Astrocyte of the hippocampus (primary cell): ENCODE results near the gene FOXQ1.

Source experiments
- DNase-seq: peaks from one replicate; pipeline ENCODE4 v3.0.0; 2011; ENCODE audit warnings: low read depth, low spot score

FOXQ1 gene

GRCh38 chr6:1311400-1312202, at the start of gene FOXQ1:
Gene FOXQ1, plus strand, starts transcription at chr6:1312098. Its CDS starts 607 bp downstream, at chr6:1312705.
- peak; percentile 46 for DNase-seq

DNA sequence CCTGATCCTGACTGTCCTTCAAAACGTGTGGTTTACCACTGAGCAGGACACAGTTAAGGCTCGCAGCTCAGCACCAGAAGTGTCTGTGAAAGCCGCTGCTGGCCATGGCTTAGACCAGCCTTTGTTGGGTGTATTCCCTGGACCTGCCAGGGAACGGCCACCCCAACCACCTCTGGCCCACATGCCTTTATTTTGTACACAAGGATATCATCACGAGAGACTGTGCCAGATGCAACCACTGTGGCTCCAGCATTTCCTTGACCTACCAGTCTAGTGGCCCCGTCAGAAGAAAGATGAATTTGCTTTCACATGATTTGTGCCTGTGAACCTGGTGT, 49.2 kb upstream of the FOXQ1 start:
- no peak for DNase-seq

- DNase-seq = peak; percentile 18
Observed at GRCh38 chr6:1263039-1263849, 48.7 kb upstream of the FOXQ1 start.

DNA sequence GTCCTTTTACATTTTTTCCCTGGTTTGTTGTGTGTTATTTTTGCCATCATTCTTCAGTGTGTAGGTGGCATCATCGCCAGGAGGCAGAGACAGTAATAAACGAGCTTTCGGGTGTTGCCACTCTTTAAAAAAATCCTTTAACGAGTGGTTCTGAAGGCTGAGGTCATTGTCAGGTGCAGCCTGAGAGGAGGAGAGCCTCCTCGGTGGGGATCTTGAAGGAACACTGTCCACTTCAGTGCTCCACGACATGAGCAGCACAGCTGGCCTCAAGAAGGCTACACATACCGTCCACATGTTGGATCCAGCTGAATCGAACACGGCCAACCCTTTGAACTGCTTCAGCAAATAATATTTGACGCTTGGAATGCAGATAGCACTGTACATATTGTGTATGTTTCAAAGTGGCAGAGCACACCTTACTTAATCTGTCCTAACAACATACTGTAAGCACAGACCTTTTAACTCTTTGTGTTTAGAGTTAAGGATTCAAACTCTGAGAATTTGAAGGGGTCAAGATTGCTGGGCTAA, 48.0 kb upstream of the FOXQ1 start:
- no peak for DNase-seq

DNA sequence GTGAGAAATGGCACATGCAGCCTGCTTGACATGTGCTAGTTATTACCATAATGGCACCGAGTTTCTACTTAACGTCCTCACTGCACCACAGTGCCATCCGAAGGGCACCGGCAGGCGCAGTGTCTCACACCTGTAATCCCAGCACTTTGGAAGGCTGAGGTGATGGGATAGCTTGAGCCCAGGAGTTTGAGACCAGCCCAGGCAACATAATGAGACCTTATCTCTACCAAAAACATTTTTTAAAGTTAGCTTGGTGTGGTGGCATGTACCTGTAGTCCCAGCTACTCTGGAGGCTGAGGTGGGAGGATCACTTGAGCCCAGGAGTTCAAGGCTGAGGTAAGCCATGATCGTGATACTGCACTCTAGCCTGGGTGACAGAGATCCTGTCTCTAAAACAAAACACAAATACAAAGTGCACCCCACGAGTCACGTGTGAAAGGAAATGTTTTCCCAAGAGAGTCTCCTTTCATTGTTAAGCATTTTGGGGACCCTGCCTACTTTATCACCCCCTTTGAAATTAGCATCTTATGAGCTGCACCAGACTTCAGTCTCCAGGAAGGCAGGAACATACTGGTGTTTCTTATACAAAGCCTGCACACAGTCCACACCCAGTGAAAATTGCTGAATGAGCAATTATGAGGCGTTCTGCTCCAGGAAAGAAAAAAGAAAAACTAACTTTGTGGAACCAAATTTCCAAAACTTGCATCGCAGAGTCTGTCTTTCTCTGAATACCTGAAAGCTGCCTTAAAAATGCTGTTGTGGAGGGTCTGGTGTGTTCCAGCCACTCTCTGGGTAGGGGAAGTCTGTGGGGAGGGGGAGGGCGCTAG, 47.1 kb upstream of the FOXQ1 start:
- DNase-seq = no peak

DNA sequence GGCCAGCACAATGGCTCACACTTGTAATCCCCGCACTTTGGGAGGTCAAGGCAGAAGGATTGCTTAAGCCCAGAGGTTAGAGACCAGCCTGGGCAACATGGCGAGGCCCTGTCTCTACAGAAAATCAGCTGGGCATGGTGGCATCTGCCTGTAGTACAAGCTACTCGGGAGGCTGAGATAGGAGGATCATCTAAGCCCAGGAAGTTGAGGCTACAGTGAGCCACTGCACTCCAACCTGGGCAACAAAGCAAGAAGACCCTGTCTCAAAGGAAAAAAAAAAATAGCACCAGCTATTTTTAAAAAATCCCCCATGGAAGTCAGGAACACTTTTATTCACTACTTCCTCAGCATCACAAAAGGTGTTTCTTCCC, 45.2 kb upstream of the FOXQ1 start:
- DNase-seq = no peak

DNA sequence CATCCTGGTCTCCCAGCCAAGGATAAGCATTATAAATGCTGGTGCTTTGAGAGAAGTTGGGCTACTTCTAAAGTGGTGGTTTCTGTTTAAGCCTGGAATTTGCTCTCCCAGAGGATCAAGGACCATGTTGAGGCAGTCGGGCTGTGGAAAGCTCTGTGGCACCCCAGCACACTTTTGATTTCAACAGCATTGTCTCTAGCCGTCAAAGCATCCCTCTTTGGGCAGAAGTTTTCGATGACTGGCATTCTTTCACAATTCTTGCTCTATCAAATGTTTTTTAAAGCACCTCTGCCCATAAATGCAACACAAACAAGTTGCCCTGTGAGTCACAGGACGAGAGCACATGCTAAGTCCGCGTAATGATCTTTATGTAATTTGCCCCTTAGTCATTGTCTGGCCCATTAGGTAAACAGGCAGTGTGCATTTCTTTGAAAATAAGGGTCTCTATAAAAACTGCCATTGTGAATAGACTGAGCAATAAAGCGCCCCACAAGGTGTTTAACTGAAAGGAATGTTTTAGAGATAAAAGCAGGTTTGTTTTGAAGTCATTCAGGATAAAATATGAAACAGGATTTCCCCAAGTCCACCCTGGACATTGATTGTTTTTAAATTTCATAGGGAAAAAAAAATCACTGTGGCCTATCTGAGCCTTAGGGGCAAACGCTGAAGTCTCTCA, 44.7 kb upstream of the FOXQ1 start:
- peak; percentile 39 for DNase-seq

DNA sequence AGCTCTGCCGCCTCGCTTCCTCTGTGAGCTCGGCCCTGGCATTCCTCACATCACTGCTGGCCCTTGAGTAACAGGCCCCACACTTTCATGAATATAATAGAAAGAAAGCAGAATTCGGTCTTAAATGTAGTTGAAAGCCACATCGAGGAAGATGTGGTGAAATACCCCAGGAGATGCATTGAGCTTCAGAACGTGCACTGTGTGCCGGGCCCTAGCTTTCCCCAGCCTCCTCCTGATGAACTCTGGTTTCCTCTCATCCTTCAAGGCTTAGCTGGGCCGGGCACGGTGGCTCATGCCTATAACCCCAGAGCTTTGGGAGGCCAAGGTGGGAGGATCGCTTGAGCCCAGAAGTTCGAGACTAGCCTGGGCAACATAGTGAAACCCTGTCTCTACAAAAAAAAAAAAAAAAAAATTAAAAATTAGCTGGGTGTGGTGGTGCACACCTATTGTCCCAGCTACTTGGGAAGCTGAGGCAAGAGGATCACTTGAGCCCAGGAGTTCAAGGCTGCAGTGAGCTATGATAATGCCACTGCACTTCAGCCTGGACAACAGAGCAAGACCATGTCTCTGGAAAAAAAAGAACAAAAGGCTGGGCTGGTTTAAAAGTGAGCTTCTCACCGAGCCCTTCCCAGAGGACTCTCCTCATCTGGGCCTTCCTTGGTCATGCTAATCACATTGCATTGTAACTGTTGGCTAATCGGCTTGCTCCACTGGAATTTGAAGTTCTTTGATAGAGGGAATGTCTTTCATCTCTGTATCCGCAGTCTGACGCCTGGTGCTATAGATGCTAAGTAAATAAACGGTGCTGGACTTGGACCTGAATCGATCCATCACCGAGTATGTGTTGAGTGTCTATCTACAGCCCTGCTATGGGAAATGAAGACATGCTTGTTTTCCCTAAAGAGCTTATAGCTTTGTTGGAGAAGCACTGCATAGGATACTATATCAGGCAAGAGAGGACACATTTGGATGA, 43.8 kb upstream of the FOXQ1 start:
- no peak for DNase-seq

DNA sequence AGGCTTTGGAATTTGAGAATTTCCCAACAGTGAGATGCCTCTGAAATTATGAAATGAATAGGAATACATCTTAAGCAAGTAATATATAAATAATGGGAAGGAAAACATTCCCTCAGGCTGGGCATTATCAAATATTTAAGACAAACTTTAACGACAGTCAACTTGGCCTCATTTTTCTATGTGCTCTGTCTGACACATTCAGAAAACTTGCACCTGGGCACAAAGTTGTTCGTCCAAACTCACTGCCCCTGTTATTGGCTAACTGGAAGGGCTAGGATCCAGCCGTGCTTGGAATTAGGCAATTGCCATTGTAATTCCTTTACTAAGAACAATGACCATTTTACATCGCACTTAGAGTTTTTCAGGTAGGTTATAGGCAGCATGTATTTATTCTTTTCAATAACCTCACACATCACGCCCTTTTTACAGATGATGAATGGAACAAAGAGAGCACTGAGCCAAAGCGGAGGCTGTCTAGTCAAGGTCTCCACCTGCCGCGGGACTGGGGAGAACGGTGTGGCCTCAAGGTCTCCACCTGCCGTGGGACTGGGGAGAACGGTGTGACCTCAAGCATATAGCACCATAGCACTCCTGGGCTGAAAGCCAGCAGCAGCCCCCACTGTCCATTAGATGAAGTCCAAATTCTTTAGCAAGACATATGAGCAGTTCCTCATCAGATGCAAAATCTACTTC, 40.7 kb upstream of the FOXQ1 start:
- DNase-seq = no peak

GRCh38 chr6:1278061-1278720, 33.7 kb upstream of the FOXQ1 start:
- no peak for DNase-seq

DNA sequence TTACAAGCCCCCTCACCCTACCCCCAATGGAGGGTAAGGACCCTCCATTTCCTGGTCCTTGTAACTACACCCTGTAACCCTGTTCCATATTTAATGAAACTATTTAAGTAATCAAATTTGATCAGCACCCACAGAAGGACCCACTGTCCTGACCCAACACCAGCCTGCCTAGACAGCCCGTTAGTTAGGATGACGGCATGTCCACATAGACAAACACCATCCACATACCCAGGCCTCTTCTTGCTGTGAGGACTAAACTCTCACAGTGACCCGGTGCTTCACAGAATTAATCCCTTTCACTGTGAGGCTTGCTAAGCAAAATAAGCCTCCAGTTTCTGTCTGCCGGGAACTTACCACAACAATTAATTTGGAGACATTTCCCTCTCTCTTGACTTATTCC, 32.8 kb upstream of the FOXQ1 start:
- no peak for DNase-seq

DNA sequence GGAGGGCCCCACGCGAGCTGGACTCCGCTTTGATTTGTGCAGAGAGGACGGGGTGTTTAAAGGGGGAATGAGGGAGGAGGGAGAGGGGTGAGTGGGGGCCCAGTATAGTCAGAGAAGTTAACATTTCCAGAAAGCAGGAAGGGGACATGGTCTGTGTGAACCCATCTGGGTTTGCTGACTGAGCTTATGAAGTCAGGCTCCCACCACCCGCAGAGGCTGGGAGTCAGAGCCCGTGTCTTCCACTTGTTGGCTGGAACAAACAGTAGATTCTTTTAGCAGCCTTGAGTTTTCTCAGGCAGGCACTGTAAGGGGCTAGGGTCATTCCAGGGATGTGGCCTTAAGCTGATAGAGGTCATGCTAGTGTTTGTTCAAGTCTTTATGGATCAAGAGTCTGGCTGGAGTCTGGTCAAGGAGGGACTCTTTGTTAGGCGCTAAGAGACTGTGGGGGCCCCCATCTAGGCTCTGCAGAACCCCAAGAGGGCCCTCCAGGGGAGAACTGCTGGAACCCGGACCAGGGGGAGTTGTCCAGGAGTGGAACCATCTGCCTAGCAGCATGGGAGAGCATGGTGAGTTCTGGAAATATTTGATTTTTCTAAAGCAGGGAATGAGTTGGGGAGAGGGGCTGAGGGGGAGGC, 31.1 kb upstream of the FOXQ1 start:
- DNase-seq = no peak

DNA sequence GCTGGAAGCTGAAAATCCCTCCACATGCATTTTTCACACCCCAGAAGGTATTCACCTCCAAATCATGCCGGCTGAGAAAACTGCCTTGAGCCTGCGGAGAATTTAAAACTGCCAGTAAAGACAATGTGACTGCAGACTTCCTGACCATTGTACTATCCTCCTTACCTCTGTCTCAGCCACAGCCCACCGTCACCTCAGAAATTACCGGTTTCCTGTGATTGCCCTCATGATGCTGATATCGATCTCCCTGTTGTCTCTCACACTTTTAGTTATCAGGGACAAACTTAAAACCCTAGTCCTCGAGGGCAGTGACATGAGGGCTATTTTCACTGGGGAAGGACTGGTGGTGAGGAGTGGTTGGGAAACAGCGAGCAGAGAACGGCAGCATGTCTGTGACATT, 30.2 kb upstream of the FOXQ1 start:
- DNase-seq = no peak

GRCh38 chr6:1283501-1283900, 28.4 kb upstream of the FOXQ1 start:
- no peak for DNase-seq

- no peak for DNase-seq
Observed at GRCh38 chr6:1285556-1285955, 26.3 kb upstream of the FOXQ1 start.

DNA sequence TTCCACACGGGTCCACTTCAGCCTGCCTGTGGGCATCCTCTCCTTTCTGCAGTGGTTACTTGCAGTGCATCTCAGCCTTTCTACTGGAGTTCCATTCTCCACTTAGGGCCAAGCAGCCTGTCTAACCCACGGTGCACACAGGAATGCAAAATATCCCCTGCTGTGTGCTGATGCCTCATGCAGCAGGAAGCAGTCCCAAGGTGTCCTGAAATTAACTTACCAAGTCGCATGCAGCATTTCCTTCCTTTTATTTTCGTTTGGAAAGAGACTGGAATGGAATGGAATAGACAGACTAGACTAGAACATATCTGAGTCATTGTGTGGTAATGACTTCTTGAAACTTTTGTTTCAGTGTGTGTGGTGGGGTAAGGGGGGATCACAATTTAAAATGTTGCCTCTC, 25.9 kb upstream of the FOXQ1 start:
- DNase-seq = peak; percentile 80

GRCh38 chr6:1287103-1287591, 24.8 kb upstream of the FOXQ1 start:
- DNase-seq = peak; percentile 37

- DNase-seq = no peak
Observed at GRCh38 chr6:1290086-1290485, 21.8 kb upstream of the FOXQ1 start.
